ENCODE data around the gene MIB1. TPM values are rescaled to one million over a fixed set of nuclear protein-coding genes. Genes with fewer than 3 reads are reported as not detected.

The MIB1 gene
- total and polyA plus RNA-seq, 10 of the 15 experiments (the other 5 are each of a cell fraction or from before 2014, with no cell fraction given), result 2.3 to 27.5 (median 10.4) TPM

DNA sequence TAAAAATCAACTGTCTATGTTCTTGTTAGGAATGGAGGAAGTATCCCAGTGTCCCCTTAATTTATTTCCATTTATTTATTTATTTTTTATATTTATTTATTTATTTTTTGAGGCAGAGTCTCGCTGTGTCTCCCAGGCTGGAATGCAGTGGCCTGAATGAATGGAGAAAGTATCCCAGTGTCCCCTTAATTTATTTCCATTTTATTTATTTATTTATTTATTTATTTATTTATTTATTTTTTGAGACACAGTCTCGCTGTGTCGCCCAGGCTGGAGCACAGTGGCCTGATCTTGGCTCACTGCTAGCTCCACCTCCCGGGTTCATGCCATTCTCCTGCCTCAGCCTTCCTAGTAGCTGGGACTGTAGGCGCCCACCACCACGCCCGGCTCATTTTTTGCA is 34.1 kb downstream of the MIB1 start:
- H2AFZ ChIP-seq (ENCODE audit: control insufficient read depth, low read depth, low read length), result no peak overlapping the region
- no peak overlapping the region for H3K4me2 ChIP-seq (ENCODE audit: control insufficient read depth, insufficient read depth)
- 97% methylated on average over 7 of the region's 7 CpGs for WGBS (ENCODE audit: insufficient coverage, insufficient replicate concordance, low lambda C conversion rate, missing lambda C conversion rate)
- no peak overlapping the region for H3K27ac ChIP-seq (ENCODE audit: control insufficient read depth, insufficient read depth)
- peaks cover 20% of the 10 kb centered on the region for H3K4me1 ChIP-seq (ENCODE audit: control insufficient read depth, insufficient read depth, low read length)
- in situ Hi-C loops (cut with MboI) (no loop called here), intact Hi-C loops (cut with micrococcal nuclease; ENCODE audit: unreplicated experiment) (no loop called here)
- H3K36me3 ChIP-seq (ENCODE audit: control insufficient read depth in 2 of 2, insufficient read depth in 2 of 2, low read length in 1 of 2), result peaks cover 0 to 11% of the 10 kb centered on the region in 2 experiments; a peak in 3 of 4 replicates
- H4K20me1 ChIP-seq (ENCODE audit: control insufficient read depth, insufficient read depth), result no peaks in the 10 kb centered on the region
- ChIA-PET POLR2A (no interaction called here), RAD21 (ENCODE audit: unreplicated experiment) (no interaction called here), CTCF (no interaction called here), SMC1A (ENCODE audit: uncharacterized antibody, unreplicated experiment) (interaction anchor here (0.5 to 1.1 kb wide), 2 partner anchors 23 to 110 kb away, joined by 3 to 4 read pairs; no protein-coding TSS in a partner anchor)
- no peaks in the 10 kb centered on the region for H3K79me2 ChIP-seq (ENCODE audit: control insufficient read depth, insufficient read depth, low read length)
- DNase-seq (ENCODE audit: low read depth, low spot score) (no peak), ATAC-seq (no peak), FAIRE-seq (no peak)
- no peaks in the 10 kb centered on the region for H3K27me3 ChIP-seq (replicated peaks in 1 of 2; ENCODE audit: control insufficient read depth in 2 of 2, insufficient read depth in 2 of 2, low read length in 1 of 2)
- TF ChIP-seq EP300 (IDR thresholded peaks at IDR 0.05; ENCODE audit: borderline replicate concordance in 1 of 2, control insufficient read depth in 1 of 2, low read depth in 2 of 2, low read length in 2 of 2) (no peak), POLR2AphosphoS2 (IDR thresholded peaks at IDR 0.05; ENCODE audit: low read depth, low read length) (no peak), CHD4 (IDR thresholded peaks at IDR 0.05) (no peak)
- no peak overlapping the region for H3K9ac ChIP-seq (ENCODE audit: control insufficient read depth, insufficient read depth, low read length)
- BruUV-seq (replicated peaks), result no TSS peak
- H3K9me3 ChIP-seq (replicated peaks; ENCODE audit: control insufficient read depth, insufficient read depth, low read length), result no peaks in the 10 kb centered on the region
- H3K4me3 ChIP-seq, result no peak overlapping the region

DNA sequence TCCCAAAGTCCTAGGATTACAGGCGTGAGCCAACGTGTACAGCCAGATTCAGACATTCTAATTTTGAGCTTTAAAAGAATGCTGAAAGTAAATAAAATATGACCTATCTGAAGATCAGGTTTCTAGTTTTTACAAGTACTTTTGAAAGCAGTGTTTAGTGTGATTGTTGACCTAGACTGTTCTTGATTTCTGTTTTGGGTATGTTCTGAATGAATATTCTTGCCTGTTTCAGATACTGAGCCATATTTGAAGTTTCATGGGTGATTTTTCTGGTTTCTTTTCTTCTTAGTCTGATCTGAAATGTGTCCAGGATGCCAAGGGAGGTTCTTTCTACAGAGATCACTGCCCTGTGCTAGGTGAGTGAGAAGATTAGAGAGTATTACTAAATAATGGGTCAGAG is 37.2 kb downstream of the MIB1 start:
- DNase-seq (ENCODE audit: low read depth, low spot score) (peak; percentile 31), FAIRE-seq (peak; percentile 86), ATAC-seq (peak; percentile 83)
- no peaks in the 10 kb centered on the region for H3K27me3 ChIP-seq (replicated peaks in 1 of 2; ENCODE audit: control insufficient read depth in 2 of 2, insufficient read depth in 2 of 2, low read length in 1 of 2)
- no peak overlapping the region for H2AFZ ChIP-seq (ENCODE audit: control insufficient read depth, low read depth, low read length)
- in situ Hi-C loops (cut with MboI) (no loop called here), intact Hi-C loops (cut with micrococcal nuclease; ENCODE audit: unreplicated experiment) (no loop called here)
- H3K79me2 ChIP-seq (ENCODE audit: control insufficient read depth, insufficient read depth, low read length), result no peaks in the 10 kb centered on the region
- H4K20me1 ChIP-seq (ENCODE audit: control insufficient read depth, insufficient read depth), result no peaks in the 10 kb centered on the region
- ChIA-PET POLR2A (no interaction called here), RAD21 (ENCODE audit: unreplicated experiment) (no interaction called here), SMC1A (ENCODE audit: uncharacterized antibody, unreplicated experiment) (no interaction called here), CTCF (no interaction called here)
- TF ChIP-seq SPI1 (IDR thresholded peaks at IDR 0.05; ENCODE audit: borderline replicate concordance, insufficient read depth, low read depth, low read length), result no peak
- no peak for TF ChIP-seq HDAC6 (IDR thresholded peaks at IDR 0.05; ENCODE audit: unreplicated experiment)
- H3K4me2 ChIP-seq (ENCODE audit: control insufficient read depth, insufficient read depth), result peak overlapping the region; percentile 25; the same call in 1 of the 2 replicates
- no peaks in the 10 kb centered on the region for H3K9me3 ChIP-seq (replicated peaks; ENCODE audit: control insufficient read depth, insufficient read depth, low read length)
- no TSS peak for BruUV-seq (replicated peaks)
- H3K36me3 ChIP-seq (ENCODE audit: control insufficient read depth in 2 of 2, insufficient read depth in 2 of 2, low read length in 1 of 2), result peaks cover 0 to 12% of the 10 kb centered on the region in 2 experiments; a peak in 3 of 4 replicates
- 0% methylated on average over 2 of the region's 2 CpGs for WGBS (ENCODE audit: insufficient coverage, insufficient replicate concordance, low lambda C conversion rate, missing lambda C conversion rate)
- no peak overlapping the region for H3K9ac ChIP-seq (ENCODE audit: control insufficient read depth, insufficient read depth, low read length)
- H3K4me3 ChIP-seq, result no peak overlapping the region
- peaks cover 20% of the 10 kb centered on the region for H3K4me1 ChIP-seq (ENCODE audit: control insufficient read depth, insufficient read depth, low read length)
- H3K27ac ChIP-seq (ENCODE audit: control insufficient read depth, insufficient read depth), result peak overlapping the region; percentile 61
